Measurements from ENCODE around the gene ZNF121. TPM values are rescaled to one million over a fixed set of nuclear protein-coding genes. Genes with fewer than 3 reads are reported as not detected.
A peak's percentile ranks its signal among the peaks of the same experiment; 100 is the strongest.

ZNF121 gene
- total RNA-seq, 4 donors from 2014 or later = 30.0 to 50.1 (median 37.9) TPM

GRCh38 chr19:9620842-9621155, 36.5 kb upstream of the ZNF121 start:
- intact Hi-C loops (cut with DNase I) = no loop called here
- Histone ChIP-seq H3K27ac (peak overlapping the region; percentile 86 to 95 (median 91)), H3K4me3 (replicated peaks in 1 of 3) (peak overlapping the region; percentile 68 to 87 (median 68)), H3K9me3 (no peaks in the 10 kb centered on the region), H3K27me3 (no peaks in the 10 kb centered on the region), H3K36me3 (peaks cover 31 to 32% of the 10 kb centered on the region in 2 donors), H3K4me1 (peaks cover 8 to 14% of the 10 kb centered on the region in 2 donors)
- 0 to 1% methylated on average over 4 to 16 of the region's 16 CpGs for WGBS, 2 donors
- no peak for DNase-seq
- no peak for TF ChIP-seq POLR2A (IDR thresholded peaks at IDR 0.05)
- TF ChIP-seq CTCF (IDR thresholded peaks at IDR 0.05) = no peak

GRCh38 chr19:9615844-9616243, 31.5 kb upstream of the ZNF121 start:
- intact Hi-C loops (cut with DNase I) = no loop called here
- H3K36me3 ChIP-seq = peaks cover 79 to 80% of the 10 kb centered on the region in 2 donors
- TF ChIP-seq POLR2A (IDR thresholded peaks at IDR 0.05) = no peak
- no peak for TF ChIP-seq CTCF (IDR thresholded peaks at IDR 0.05)
- no peak overlapping the region for H3K4me3 ChIP-seq (replicated peaks in 1 of 3)
- H3K27ac ChIP-seq = no peak overlapping the region
- peaks cover 7 to 8% of the 10 kb centered on the region in 2 donors for H3K4me1 ChIP-seq
- DNase-seq = no peak
- H3K27me3 ChIP-seq = no peaks in the 10 kb centered on the region
- H3K9me3 ChIP-seq = no peaks in the 10 kb centered on the region

- no peaks in the 10 kb centered on the region for H3K4me1 ChIP-seq
- peaks cover 61 to 67% of the 10 kb centered on the region in 2 donors for H3K36me3 ChIP-seq
- intact Hi-C loops (cut with DNase I) = no loop called here
- no peaks in the 10 kb centered on the region for H3K27me3 ChIP-seq
- no peak for TF ChIP-seq POLR2A (IDR thresholded peaks at IDR 0.05)
- TF ChIP-seq CTCF (IDR thresholded peaks at IDR 0.05) = no peak
- H3K9me3 ChIP-seq = no peaks in the 10 kb centered on the region
- H3K4me3 ChIP-seq (replicated peaks in 1 of 3) = no peak overlapping the region
- H3K27ac ChIP-seq = no peak overlapping the region
- WGBS, 2 donors = 93 to 97% methylated on average over 2 of the region's 2 CpGs
- no peak for DNase-seq
These were observed 26.3 kb upstream of the ZNF121 start for GRCh38 chr19:9610484-9611113.

- Histone ChIP-seq H3K36me3 (peaks cover 46 to 50% of the 10 kb centered on the region in 2 donors), H3K27me3 (no peaks in the 10 kb centered on the region), H3K4me1 (no peaks in the 10 kb centered on the region), H3K9me3 (no peaks in the 10 kb centered on the region), H3K27ac (no peak overlapping the region), H3K4me3 (replicated peaks in 1 of 3) (no peak overlapping the region)
- WGBS, 2 donors = 85 to 93% methylated on average over 5 of the region's 5 CpGs
- intact Hi-C loops (cut with DNase I) = no loop called here
- no peak for DNase-seq
- TF ChIP-seq CTCF (IDR thresholded peaks at IDR 0.05) (no peak), POLR2A (IDR thresholded peaks at IDR 0.05) (no peak)
These were observed 24.6 kb upstream of the ZNF121 start for GRCh38 chr19:9608912-9609311.

GRCh38 chr19:9597027-9597426, 12.7 kb upstream of the ZNF121 start:
- intact Hi-C loops (cut with DNase I) = no loop called here
- WGBS, 2 donors = 81 to 89% methylated on average over 3 of the region's 3 CpGs
- Histone ChIP-seq H3K4me3 (replicated peaks in 1 of 3) (no peak overlapping the region), H3K36me3 (no peaks in the 10 kb centered on the region), H3K27me3 (no peaks in the 10 kb centered on the region), H3K27ac (no peak overlapping the region), H3K4me1 (no peaks in the 10 kb centered on the region), H3K9me3 (no peaks in the 10 kb centered on the region)
- no peak for DNase-seq
- TF ChIP-seq POLR2A (IDR thresholded peaks at IDR 0.05) (no peak), CTCF (IDR thresholded peaks at IDR 0.05) (no peak)
